Measurements from ENCODE around the gene KLHL26. TPM values are rescaled to one million over a fixed set of nuclear protein-coding genes. Genes with fewer than 3 reads are reported as not detected.

KLHL26 gene
- total and polyA plus RNA-seq, 2 of the 13 experiments (the other 11 are each of a cell fraction or from before 2014, with no cell fraction given), result 1.5 to 1.7 TPM

DNA sequence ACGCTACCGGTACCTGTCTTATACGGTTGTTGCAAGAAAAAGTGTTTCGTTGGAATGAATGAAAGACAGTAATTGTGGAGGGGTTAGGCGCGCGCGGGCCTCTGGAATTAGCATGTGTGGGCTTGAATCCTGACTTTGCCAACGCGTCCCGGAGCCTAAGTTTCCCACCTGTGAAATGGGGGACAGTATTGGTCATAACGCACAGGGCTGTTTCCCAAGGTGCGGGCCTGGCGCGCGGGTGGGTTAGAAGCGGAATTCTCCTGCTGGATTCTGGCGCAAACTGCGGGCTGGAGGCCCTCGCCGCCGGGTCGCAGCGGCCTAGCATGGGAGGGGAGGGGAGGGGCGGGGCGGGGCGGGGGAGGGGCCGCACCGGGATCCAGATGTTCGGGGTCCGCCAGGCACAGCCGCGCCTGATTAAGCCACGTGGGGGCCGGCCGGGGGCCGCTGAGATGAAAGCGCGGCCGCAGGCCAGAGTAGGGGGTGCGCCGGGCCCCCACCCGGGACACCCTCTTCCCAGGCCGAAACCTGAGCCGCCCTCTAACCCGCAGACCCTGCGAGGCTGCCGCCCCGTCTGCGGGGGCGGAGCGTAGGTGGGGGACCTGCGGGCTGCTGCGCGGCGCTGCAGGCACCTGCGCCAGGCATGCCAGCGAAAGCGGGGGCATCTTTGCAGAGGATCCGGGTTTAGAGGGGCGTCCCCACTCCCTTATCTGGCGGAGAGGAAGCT, 25.3 kb upstream of the KLHL26 start (continued):
- TF ChIP-seq HMGXB4 (CRISPR knock-in tag; IDR thresholded peaks at IDR 0.05; ENCODE audit: borderline replicate concordance in 1 of 2, low read depth in 1 of 2) (0 out of 4 replicates have a peak, but pooled peaks of 1 of the 2 experiments have one; percentile 1), EP300 (IDR thresholded peaks at IDR 0.05; ENCODE audit: low read depth in 2 of 2, low read length in 2 of 2) (peak in 1 of 2 experiments; percentile 66; a peak in 1 of 4 replicates), EP300 (CRISPR knock-in tag; IDR thresholded peaks at IDR 0.05; ENCODE audit: borderline replicate concordance) (no peak; the same call in 1 of the 2 replicates), ZFP36 (IDR thresholded peaks at IDR 0.05; ENCODE audit: borderline replicate concordance, low read depth, low read length, partially characterized antibody) (no peak), GATAD2A (CRISPR knock-in tag; IDR thresholded peaks at IDR 0.05) (peak; percentile 28; the same call in 1 of the 2 replicates), ZKSCAN8 (CRISPR knock-in tag; IDR thresholded peaks at IDR 0.05; ENCODE audit: borderline replicate concordance) (no peak), RARA (CRISPR knock-in tag; IDR thresholded peaks at IDR 0.05) (peak; percentile 77), SMAD1 (CRISPR knock-in tag; IDR thresholded peaks at IDR 0.05; ENCODE audit: borderline replicate concordance, low read depth) (no peak), CHD2 (IDR thresholded peaks at IDR 0.05; ENCODE audit: low read depth, low read length) (no peak), CBFB (CRISPR knock-in tag; IDR thresholded peaks at IDR 0.05) (peak; percentile 53; the same call in 1 of the 2 replicates), LCORL (IDR thresholded peaks at IDR 0.05) (no peak), LCORL (CRISPR knock-in tag; IDR thresholded peaks at IDR 0.05) (no peak), NFKBIZ (CRISPR knock-in tag; IDR thresholded peaks at IDR 0.05) (no peak), KIAA2018 (CRISPR knock-in tag; IDR thresholded peaks at IDR 0.05; ENCODE audit: borderline replicate concordance) (no peak), FIP1L1 (IDR thresholded peaks at IDR 0.05; ENCODE audit: borderline replicate concordance, insufficient read depth, low read depth, low read length) (no peak), PHF8 (CRISPR knock-in tag; IDR thresholded peaks at IDR 0.05) (0 out of 2 replicates have a peak, but pooled peaks have one; percentile 2), RBFOX2 (IDR thresholded peaks at IDR 0.05; ENCODE audit: low read depth, low read length) (0 out of 2 replicates have a peak, but pooled peaks have one; percentile 28), PAX8 (CRISPR knock-in tag; IDR thresholded peaks at IDR 0.05; ENCODE audit: borderline replicate concordance) (no peak)
